ENCODE measurements around the gene WWOX. TPM values are rescaled to one million over a fixed set of nuclear protein-coding genes. Genes with fewer than 3 reads are reported as not detected.

Gene WWOX
- total RNA-seq, 1 donor from 2014 or later = 16.7 TPM

DNA sequence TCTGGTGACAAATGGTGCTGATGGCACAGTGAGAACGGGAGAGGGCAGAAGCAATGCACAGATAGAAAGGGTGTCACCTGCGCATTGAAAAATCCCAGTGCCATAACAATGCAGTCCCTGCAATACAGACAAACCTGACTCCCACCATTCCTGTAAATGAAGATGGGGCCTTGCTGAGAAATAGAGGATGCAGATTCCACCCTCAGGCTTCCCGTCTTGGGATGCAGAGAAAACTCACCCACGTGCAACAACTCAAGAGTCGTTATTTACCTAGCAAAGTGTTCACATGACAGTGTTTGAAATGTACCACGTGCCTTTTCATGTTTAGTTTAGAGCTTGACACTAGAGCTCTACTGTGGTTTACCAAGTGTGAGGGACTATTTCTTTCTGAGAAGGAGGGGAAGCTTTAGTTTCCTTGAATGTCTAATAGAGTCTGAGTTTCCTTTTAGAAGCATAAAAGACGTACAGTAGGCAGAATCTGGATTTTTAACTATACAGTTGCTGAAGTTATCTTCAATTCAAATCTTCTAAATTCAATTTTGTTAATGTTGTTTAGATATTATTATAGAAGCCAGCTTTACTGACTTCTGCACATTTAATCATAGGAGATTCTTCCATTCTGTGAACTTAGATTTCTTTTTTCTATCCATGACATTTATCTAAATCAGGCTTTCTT, 35.6 kb downstream of the WWOX start:
- Histone ChIP-seq H3K27ac (ENCODE audit: low read depth, low read length) (no peak overlapping the region), H3K36me3 (ENCODE audit: control insufficient read depth in 3 of 3, insufficient read depth in 3 of 3, low read length in 3 of 3) (no peaks in the 10 kb centered on the region), H3K9ac (ENCODE audit: low read depth in 1 of 3, low read length in 3 of 3) (no peak overlapping the region), H3K4me1 (ENCODE audit: control insufficient read depth in 3 of 3, insufficient read depth in 3 of 3, low read length in 3 of 3) (no peaks in the 10 kb centered on the region), H3K27me3 (ENCODE audit: control insufficient read depth in 3 of 3, insufficient read depth in 3 of 3, low read length in 3 of 3) (no peaks in the 10 kb centered on the region), H3K4me3 (ENCODE audit: low read length in 3 of 3) (no peak overlapping the region), H3K9me3 (ENCODE audit: control insufficient read depth in 3 of 3, low read length in 3 of 3) (no peaks in the 10 kb centered on the region)

GRCh38 chr16:78137179-78137578, 37.7 kb downstream of the WWOX start:
- no peaks in the 10 kb centered on the region for H3K9me3 ChIP-seq (ENCODE audit: control insufficient read depth in 3 of 3, low read length in 3 of 3)
- H3K36me3 ChIP-seq (ENCODE audit: control insufficient read depth in 3 of 3, insufficient read depth in 3 of 3, low read length in 3 of 3) = no peaks in the 10 kb centered on the region
- H3K4me3 ChIP-seq (ENCODE audit: low read length in 3 of 3) = no peak overlapping the region
- H3K27ac ChIP-seq (ENCODE audit: low read depth, low read length) = no peak overlapping the region
- H3K27me3 ChIP-seq (ENCODE audit: control insufficient read depth in 3 of 3, insufficient read depth in 3 of 3, low read length in 3 of 3) = no peaks in the 10 kb centered on the region
- no peaks in the 10 kb centered on the region for H3K4me1 ChIP-seq (ENCODE audit: control insufficient read depth in 3 of 3, insufficient read depth in 3 of 3, low read length in 3 of 3)
- H3K9ac ChIP-seq (ENCODE audit: low read depth in 1 of 3, low read length in 3 of 3) = no peak overlapping the region

GRCh38 chr16:78137782-78138616, 38.5 kb downstream of the WWOX start:
- H3K27ac ChIP-seq (ENCODE audit: low read depth, low read length) = no peak overlapping the region
- H3K9me3 ChIP-seq (ENCODE audit: control insufficient read depth in 3 of 3, low read length in 3 of 3) = no peaks in the 10 kb centered on the region
- no peaks in the 10 kb centered on the region for H3K36me3 ChIP-seq (ENCODE audit: control insufficient read depth in 3 of 3, insufficient read depth in 3 of 3, low read length in 3 of 3)
- no peaks in the 10 kb centered on the region for H3K4me1 ChIP-seq (ENCODE audit: control insufficient read depth in 3 of 3, insufficient read depth in 3 of 3, low read length in 3 of 3)
- no peaks in the 10 kb centered on the region for H3K27me3 ChIP-seq (ENCODE audit: control insufficient read depth in 3 of 3, insufficient read depth in 3 of 3, low read length in 3 of 3)
- no peak overlapping the region for H3K4me3 ChIP-seq (ENCODE audit: low read length in 3 of 3)
- H3K9ac ChIP-seq (ENCODE audit: low read depth in 1 of 3, low read length in 3 of 3) = no peak overlapping the region

- Histone ChIP-seq H3K9ac (ENCODE audit: low read depth in 1 of 3, low read length in 3 of 3) (no peak overlapping the region), H3K27ac (ENCODE audit: low read depth, low read length) (no peak overlapping the region), H3K4me1 (ENCODE audit: control insufficient read depth in 3 of 3, insufficient read depth in 3 of 3, low read length in 3 of 3) (no peaks in the 10 kb centered on the region), H3K27me3 (ENCODE audit: control insufficient read depth in 3 of 3, insufficient read depth in 3 of 3, low read length in 3 of 3) (no peaks in the 10 kb centered on the region), H3K9me3 (ENCODE audit: control insufficient read depth in 3 of 3, low read length in 3 of 3) (no peaks in the 10 kb centered on the region), H3K4me3 (ENCODE audit: low read length in 3 of 3) (no peak overlapping the region), H3K36me3 (ENCODE audit: control insufficient read depth in 3 of 3, insufficient read depth in 3 of 3, low read length in 3 of 3) (no peaks in the 10 kb centered on the region)
These were observed 41.5 kb downstream of the WWOX start for GRCh38 chr16:78140818-78141466.

DNA sequence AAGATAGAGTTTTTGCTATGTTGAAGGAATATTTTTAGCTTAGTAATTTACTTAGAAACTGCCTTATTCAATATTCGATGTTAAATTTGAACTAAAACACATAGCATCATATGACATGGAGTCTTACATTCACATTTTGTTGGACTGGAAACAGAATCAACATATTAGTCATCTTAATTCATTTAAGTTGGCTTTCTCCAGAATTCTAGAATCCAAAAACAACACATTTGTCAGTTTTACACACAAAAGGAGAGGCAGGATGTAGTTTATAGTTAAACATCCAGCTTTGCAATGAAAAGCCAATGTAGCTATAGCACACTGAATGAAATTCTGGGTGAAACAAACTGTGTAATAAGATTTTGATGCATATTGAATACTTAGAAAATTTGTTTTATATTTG, 43.3 kb downstream of the WWOX start:
- H3K27me3 ChIP-seq (ENCODE audit: control insufficient read depth in 3 of 3, insufficient read depth in 3 of 3, low read length in 3 of 3) = no peaks in the 10 kb centered on the region
- H3K9ac ChIP-seq (ENCODE audit: low read depth in 1 of 3, low read length in 3 of 3) = no peak overlapping the region
- H3K4me3 ChIP-seq (ENCODE audit: low read length in 3 of 3) = no peak overlapping the region
- H3K36me3 ChIP-seq (ENCODE audit: control insufficient read depth in 3 of 3, insufficient read depth in 3 of 3, low read length in 3 of 3) = no peaks in the 10 kb centered on the region
- H3K4me1 ChIP-seq (ENCODE audit: control insufficient read depth in 3 of 3, insufficient read depth in 3 of 3, low read length in 3 of 3) = no peaks in the 10 kb centered on the region
- H3K27ac ChIP-seq (ENCODE audit: low read depth, low read length) = no peak overlapping the region
- no peaks in the 10 kb centered on the region for H3K9me3 ChIP-seq (ENCODE audit: control insufficient read depth in 3 of 3, low read length in 3 of 3)

DNA sequence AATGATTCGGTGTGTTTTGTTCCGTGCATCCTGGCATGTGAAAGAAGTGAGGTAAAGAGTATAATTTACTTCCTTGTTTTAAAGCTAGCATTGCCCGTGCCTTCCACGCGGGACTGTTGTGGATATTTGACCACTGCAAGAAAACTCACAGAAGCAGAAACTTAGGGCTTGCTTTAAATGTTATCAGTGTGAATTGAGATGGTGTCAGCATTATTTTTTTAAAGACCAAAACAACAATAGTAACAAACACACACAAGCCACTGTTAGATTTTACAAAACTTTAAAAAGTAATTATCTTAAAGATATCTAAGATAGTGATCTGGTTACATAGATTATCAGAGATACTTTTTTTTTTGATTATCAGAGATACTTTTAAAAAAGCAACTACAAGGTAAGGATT, 47.4 kb downstream of the WWOX start:
- H3K27ac ChIP-seq (ENCODE audit: low read depth, low read length) = no peak overlapping the region
- H3K9me3 ChIP-seq (ENCODE audit: control insufficient read depth in 3 of 3, low read length in 3 of 3) = no peaks in the 10 kb centered on the region
- no peaks in the 10 kb centered on the region for H3K27me3 ChIP-seq (ENCODE audit: control insufficient read depth in 3 of 3, insufficient read depth in 3 of 3, low read length in 3 of 3)
- H3K36me3 ChIP-seq (ENCODE audit: control insufficient read depth in 3 of 3, insufficient read depth in 3 of 3, low read length in 3 of 3) = no peaks in the 10 kb centered on the region
- H3K9ac ChIP-seq (ENCODE audit: low read depth in 1 of 3, low read length in 3 of 3) = no peak overlapping the region
- H3K4me3 ChIP-seq (ENCODE audit: low read length in 3 of 3) = no peak overlapping the region
- H3K4me1 ChIP-seq (ENCODE audit: control insufficient read depth in 3 of 3, insufficient read depth in 3 of 3, low read length in 3 of 3) = no peaks in the 10 kb centered on the region

DNA sequence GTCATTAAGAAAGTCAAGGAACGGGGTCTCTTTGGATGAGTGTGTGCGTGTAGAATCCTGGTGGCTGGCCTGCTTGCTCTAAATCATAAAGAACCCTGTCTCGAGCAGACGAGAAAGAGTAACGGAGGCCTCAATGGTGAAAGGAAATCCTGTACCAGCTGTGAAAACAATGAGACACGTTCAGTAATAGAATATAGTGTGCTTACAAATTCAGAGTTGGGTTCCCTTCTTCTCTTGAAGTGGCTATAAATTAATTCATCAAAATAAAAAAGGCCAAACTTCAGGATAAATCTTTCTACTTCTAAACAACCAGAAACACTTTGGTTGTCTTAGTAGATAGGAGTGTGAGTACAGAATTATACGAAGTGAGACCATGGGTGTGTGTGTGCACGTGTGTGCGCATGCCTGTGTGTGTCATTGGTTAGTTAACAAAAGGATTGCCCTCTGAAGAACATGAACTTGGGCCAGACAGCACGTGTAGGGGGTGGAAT, 48.5 kb downstream of the WWOX start:
- Histone ChIP-seq H3K4me1 (ENCODE audit: control insufficient read depth in 3 of 3, insufficient read depth in 3 of 3, low read length in 3 of 3) (no peaks in the 10 kb centered on the region), H3K27ac (ENCODE audit: low read depth, low read length) (no peak overlapping the region), H3K36me3 (ENCODE audit: control insufficient read depth in 3 of 3, insufficient read depth in 3 of 3, low read length in 3 of 3) (no peaks in the 10 kb centered on the region), H3K9ac (ENCODE audit: low read depth in 1 of 3, low read length in 3 of 3) (no peak overlapping the region), H3K4me3 (ENCODE audit: low read length in 3 of 3) (no peak overlapping the region), H3K27me3 (ENCODE audit: control insufficient read depth in 3 of 3, insufficient read depth in 3 of 3, low read length in 3 of 3) (no peaks in the 10 kb centered on the region), H3K9me3 (ENCODE audit: control insufficient read depth in 3 of 3, low read length in 3 of 3) (no peaks in the 10 kb centered on the region)

GRCh38 chr16:78150233-78150632, 50.8 kb downstream of the WWOX start:
- no peaks in the 10 kb centered on the region for H3K9me3 ChIP-seq (ENCODE audit: control insufficient read depth in 3 of 3, low read length in 3 of 3)
- H3K4me3 ChIP-seq (ENCODE audit: low read length in 3 of 3) = no peak overlapping the region
- no peak overlapping the region for H3K27ac ChIP-seq (ENCODE audit: low read depth, low read length)
- no peaks in the 10 kb centered on the region for H3K4me1 ChIP-seq (ENCODE audit: control insufficient read depth in 3 of 3, insufficient read depth in 3 of 3, low read length in 3 of 3)
- H3K9ac ChIP-seq (ENCODE audit: low read depth in 1 of 3, low read length in 3 of 3) = no peak overlapping the region
- H3K36me3 ChIP-seq (ENCODE audit: control insufficient read depth in 3 of 3, insufficient read depth in 3 of 3, low read length in 3 of 3) = no peaks in the 10 kb centered on the region
- no peaks in the 10 kb centered on the region for H3K27me3 ChIP-seq (ENCODE audit: control insufficient read depth in 3 of 3, insufficient read depth in 3 of 3, low read length in 3 of 3)

DNA sequence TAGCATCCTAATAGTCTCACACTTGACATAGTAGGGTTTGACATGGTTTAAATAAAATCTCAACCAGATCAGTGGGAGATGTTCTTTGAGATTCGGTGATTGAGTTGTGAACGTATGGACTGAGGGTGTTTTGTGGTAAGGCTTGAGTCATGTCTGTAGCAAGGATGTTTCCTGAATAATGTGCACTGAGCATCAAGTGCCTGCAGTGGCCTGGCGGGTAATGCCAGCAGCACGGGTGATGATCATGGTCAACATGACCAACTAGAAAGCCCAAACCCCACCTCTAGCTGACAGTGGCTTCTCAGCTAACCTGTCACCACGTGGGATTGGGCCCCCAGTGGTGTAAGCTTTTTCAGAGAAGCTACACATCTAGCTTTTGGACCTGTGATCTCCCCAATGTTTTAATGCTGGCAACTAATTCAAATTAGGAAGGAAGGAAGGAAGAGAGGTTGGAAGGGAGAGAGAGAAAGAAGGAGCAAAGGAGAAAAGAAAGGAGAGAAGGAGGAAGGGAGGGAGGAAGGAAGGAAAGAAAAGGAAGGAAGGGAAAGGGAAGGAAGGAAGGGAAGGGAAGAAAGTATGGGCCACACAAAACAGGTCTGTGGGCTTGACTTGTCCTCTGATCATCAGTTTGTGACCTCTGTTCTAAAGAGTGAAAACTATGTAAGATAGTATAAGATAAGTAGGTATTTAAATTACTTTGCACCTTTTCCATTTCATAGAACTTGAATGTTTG, 55.4 kb downstream of the WWOX start:
- Histone ChIP-seq H3K4me3 (ENCODE audit: low read length in 3 of 3) (no peak overlapping the region), H3K27me3 (ENCODE audit: control insufficient read depth in 3 of 3, insufficient read depth in 3 of 3, low read length in 3 of 3) (no peaks in the 10 kb centered on the region), H3K36me3 (ENCODE audit: control insufficient read depth in 3 of 3, insufficient read depth in 3 of 3, low read length in 3 of 3) (no peaks in the 10 kb centered on the region), H3K4me1 (ENCODE audit: control insufficient read depth in 3 of 3, insufficient read depth in 3 of 3, low read length in 3 of 3) (no peaks in the 10 kb centered on the region), H3K9me3 (ENCODE audit: control insufficient read depth in 3 of 3, low read length in 3 of 3) (no peaks in the 10 kb centered on the region), H3K9ac (ENCODE audit: low read depth in 1 of 3, low read length in 3 of 3) (no peak overlapping the region), H3K27ac (ENCODE audit: low read depth, low read length) (no peak overlapping the region)
